HPDE6-E6E7 (cell line): ENCODE measurements around the gene NPRL2.
A peak's percentile ranks its signal among the peaks of the same experiment; 100 is the strongest.

Experiments
- DNase-seq: peaks from one replicate; pipeline ENCODE4 v3.0.0; 2011; ENCODE audit warnings: missing footprints; ENCODE audit errors: extremely low spot score

NPRL2 gene

GRCh38 chr3:50350213-50350526, 405 bp downstream of the NPRL2 start:
- DNase-seq, result no peak

- DNase-seq, result no peak
Measured at GRCh38 chr3:50347187-50347813, 3.3 kb downstream of the NPRL2 start.

GRCh38 chr3:50345586-50346234, 4.9 kb downstream of the NPRL2 start, which contains the start of gene ZMYND10:
TSS of gene ZMYND10 (minus strand) at chr3:50345732. CDS start at chr3:50345579, 153 bp downstream.
- DNase-seq, result peak; percentile 21

DNA sequence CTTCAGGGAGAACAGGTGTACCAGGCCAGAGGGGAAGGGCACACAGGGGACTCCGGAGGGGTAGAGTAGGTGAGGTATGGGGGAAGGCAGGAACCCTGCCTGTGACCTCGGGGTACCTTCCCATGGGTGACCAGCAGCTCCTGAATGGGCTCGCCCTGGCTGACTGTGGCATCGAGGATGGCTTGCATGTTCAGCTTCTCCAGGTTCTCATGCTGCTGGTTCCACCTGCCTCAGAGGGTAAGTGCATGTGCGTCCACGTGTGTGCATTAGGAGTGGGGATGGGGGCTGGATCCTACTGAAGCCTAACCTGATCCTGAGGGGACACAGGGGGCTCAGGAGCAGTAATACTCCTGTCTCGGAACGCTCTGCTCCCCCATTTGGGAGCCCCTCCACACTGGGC, 5.6 kb downstream of the NPRL2 start:
- DNase-seq, result no peak

GRCh38 chr3:50342813-50343633, 7.6 kb downstream of the NPRL2 start:
- no peak for DNase-seq

GRCh38 chr3:50341996-50342650, 8.5 kb downstream of the NPRL2 start:
- DNase-seq, result no peak

- no peak for DNase-seq
Measured at GRCh38 chr3:50341537-50341936, 9.0 kb downstream of the NPRL2 start.

- peak; percentile 20 for DNase-seq
Measured at GRCh38 chr3:50340448-50341329, 9.9 kb downstream of the NPRL2 start, which contains the start of gene RASSF1. TSS of gene RASSF1 (minus strand) at chr3:50340836. CDS start at chr3:50340805, 31 bp downstream.

- no peak for DNase-seq
Measured at GRCh38 chr3:50340147-50340447, 10.5 kb downstream of the NPRL2 start.

DNA sequence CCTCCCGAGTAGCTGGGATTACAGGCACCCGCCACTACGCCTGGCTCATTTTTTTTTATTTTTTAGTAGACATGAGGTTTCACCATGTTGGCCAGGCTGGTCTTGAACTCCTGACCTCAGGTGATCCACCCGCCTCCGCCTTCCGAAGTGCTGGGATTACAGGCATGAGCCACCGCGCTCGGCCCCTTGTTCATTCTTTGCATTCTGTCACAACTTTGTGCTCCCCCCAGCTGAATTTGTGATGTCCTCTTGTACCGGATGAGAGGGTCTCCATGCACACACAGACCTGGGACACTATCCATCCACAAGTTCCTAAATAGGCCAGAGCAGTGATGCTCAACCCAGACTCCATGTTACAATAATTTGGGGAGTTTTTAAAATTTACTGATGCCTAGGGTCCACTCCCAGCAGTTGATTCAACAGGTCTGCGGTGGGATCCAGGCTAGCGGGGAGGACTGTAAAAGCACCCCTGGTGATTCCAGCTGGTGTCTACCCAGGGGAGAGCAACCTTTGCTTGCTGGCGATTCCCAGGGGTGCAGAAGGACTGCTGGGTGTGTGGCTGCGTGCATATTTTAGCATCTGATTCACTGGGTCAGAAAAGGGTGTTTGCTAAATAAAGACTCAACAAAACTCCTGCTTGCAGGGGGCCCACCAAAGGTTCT, 11.0 kb downstream of the NPRL2 start:
- no peak for DNase-seq

DNA sequence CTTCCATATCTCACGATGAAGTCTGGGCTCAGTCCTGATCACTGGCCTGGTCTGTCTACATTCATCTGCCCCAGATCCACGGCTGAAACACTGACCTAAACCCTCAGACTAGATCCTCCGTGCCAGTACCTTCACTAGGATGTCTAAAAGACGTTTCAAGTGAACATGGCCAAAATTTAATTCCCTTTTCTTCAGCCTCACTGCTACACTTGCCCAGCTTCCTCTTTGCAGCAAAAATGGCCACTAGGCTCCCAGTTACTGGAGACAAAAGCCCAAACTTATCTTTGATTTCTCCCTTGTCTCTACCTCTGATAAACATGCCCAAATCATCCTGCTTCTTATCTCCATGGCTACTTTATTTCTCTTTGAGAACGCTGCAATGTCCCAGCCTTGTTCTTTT, 11.6 kb downstream of the NPRL2 start:
- DNase-seq, result no peak

DNA sequence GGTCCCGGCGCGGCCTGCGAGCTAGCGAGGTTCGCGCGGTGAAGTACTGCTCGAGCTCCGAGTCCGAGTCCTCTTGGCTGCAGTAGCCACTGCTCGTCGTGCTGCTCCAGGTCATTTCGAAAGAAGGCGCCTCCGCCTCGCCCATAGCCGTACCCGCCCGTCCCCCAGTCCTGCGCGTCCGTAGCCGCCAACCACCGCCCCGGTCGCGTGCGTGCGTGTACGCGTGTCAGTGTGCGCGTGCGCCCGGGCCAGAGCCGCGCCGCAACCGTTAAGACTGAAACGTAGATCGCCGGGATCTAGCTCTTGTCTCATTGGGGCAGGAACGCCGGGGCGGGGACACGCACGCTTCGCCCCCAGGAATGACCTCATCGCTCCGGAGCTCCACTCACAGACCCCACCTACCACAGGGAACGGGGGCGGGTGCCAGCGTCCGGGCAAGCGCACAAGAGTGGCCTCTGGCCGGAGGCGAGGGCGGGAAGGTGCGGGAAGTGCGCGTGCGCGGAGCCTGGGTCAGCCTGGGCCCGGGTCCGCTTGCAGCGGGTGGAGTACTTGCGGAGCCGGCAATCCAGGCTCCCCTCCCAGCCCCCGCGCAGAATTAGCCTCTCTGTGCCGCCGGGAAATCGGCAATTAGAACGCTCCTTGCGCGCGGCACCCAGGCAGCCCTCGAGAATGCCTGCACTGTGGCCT, 13.3 kb downstream of the NPRL2 start:
- DNase-seq, result peak; percentile 83

- no peak for DNase-seq
Measured at GRCh38 chr3:50336452-50337174, 14.0 kb downstream of the NPRL2 start.

DNA sequence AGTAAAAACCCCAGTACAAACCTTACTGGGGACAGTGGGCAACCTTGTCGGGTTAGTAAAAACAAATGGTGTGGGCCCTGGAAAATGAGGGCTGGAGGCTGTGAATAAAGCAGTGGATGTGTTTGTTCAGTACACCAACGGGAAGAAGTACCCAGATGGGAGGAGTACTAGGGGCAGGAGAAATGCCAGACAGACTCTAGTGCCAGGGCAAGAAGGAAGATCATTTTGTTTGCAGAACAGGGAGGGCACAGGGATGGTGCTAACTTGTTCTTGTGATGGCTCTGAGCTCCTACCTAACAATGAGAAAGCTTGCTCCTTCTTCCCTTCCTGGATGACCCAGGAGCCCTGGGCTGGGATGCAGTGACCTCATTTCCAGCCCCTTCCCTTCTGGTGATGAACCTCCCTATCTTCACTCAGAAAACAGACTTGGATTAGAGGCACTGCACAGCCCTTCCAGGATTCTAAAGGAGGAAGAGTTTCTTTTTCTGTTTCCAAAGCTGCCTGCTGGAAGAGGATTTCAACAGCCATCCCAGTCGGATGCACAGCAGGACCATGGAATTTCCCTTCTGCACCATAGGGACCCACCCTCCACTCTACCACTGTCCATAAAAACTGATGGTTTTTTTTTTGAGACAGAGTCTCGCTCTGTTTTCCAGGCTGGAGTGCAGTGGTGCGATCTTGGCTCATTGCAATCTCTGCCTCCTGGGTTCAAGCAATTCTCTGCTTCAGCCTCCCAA, 16.1 kb downstream of the NPRL2 start:
- no peak for DNase-seq

- DNase-seq, result no peak
Measured at GRCh38 chr3:50333744-50334328, 16.7 kb downstream of the NPRL2 start.

DNA sequence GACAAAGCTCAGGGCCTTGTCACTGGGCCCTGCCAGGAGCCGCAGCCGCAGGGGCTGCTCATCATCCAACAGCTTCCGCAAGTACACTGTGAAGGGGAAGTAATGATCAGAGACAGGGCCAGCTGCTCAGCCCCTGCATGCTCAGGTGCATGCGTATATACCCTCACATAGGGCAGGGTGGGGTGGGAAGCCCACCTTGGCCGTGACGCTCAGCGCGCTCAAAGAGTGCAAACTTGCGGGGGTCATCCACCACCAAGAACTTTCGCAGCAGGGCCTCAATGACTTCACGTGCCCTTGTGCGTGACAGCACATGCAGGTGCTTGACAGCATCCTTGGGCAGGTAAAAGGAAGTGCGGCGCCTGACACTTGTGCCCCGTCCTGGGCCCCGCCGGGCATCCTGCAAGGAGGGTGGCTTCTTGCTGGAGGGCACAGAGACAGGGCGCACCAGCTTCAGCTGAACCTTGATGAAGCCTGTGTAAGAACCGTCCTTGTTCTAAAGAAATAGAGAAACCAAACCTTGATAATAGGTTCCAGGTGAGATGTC, 19.1 kb downstream of the NPRL2 start:
- DNase-seq, result no peak

GRCh38 chr3:50330330-50330729, 20.2 kb downstream of the NPRL2 start:
- DNase-seq, result no peak
